ENCODE results near the gene SYNGR1.
A peak's percentile ranks its signal among the peaks of the same experiment; 100 is the strongest.

Gene SYNGR1

GRCh38 chr22:39349967-39350726 is at the start of gene SYNGR1:
Gene SYNGR1, plus strand, starts transcription at chr22:39349991. Its CDS starts 20 bp downstream, at chr22:39350011.
- DNase-seq (ENCODE audit: low read depth, low spot score) = no peak

DNA sequence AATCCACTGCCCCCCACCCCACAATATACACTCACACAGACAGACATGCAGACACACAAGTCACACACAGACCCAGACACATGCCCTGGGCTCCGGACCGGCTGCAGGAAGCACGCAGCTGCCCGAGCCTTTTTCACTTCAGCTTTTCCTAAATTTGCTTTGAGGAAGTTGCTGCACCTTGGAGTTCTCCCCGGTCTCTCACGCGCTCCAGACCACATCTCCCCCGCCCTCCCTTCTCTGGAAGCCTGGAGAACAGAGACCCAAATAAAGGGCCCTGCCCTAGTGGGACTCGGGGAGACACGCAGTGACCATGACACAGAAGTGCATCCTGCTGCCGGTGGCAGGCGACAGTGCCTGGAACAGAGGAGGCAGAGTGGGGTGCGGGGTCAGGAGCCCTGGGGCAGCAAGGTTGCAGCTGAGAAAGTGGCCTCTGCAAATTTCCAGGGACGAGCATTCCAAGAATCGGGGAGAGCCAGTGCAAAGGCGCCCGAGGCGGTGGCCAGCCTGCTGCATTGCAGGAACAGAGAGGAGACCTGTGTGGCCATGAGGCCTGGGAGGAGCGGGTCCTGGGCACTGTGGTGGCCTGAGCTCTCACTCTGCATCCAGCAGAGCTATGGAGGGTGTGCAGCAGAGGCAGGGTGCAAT is 49.5 kb upstream of the SYNGR1 start:
- DNase-seq (ENCODE audit: low read depth, low spot score) = peak; percentile 90

DNA sequence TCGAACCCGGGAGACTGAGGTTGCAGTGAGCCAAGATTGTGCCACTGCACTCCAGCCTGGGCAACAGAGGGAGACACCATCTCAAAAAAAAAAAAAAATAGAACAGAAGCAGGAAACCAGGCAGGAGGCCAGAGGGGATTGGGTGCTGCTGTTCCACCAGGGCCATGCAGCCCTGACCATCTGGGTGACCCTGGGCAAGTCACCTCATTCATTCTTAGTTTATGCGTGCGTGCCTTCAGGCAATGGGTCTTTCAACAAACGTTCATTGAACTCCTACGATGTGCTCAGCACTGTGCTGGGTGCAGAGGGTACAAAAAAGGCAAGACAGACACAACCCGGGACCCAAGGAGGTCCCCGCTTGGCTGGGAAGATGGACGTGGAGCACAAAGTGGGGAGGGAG is 48.7 kb upstream of the SYNGR1 start:
- DNase-seq (ENCODE audit: low read depth, low spot score) = no peak

DNA sequence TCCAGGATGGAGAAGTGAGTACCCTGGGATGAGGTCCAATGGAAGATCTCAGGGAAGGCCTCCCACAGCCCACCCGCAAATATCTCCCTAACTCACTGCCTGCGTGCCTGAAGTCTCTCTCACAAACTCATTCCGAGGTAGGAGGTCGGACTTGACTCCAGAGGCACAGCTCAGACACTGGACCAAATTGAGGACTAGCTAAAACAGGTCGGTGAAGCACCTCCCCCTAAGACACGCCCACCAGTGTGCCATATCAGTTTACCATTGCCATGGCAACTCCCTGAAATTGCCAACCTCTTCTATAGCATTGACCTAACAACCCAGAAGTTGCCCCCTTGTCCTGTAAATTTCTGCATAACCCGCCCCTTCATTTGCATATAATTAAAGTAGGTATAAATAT is 47.9 kb upstream of the SYNGR1 start:
- no peak for DNase-seq (ENCODE audit: low read depth, low spot score)

- no peak for DNase-seq (ENCODE audit: low read depth, low spot score)
Measured at GRCh38 chr22:39302431-39302960, 47.3 kb upstream of the SYNGR1 start.

DNA sequence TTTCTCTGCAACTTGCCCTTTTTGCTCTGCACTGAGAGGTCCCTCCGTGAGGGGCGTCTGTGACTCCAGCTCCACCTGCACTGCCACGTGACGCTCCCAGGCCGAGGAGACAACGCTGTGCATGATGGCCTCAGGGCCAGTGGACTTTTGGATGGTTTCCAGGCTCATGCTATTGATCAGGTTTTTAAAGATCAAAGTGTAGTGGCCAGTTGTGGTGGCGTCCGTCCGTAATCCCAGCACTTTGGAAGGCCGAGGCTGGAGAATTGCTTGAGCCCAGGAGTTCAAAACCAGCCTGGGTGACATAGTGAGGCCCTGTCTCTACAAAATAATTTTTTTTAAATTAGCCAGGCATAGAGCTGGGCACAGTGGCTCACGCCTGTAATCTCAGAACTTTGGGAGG is 46.4 kb upstream of the SYNGR1 start:
- peak; percentile 49 for DNase-seq (ENCODE audit: low read depth, low spot score)

DNA sequence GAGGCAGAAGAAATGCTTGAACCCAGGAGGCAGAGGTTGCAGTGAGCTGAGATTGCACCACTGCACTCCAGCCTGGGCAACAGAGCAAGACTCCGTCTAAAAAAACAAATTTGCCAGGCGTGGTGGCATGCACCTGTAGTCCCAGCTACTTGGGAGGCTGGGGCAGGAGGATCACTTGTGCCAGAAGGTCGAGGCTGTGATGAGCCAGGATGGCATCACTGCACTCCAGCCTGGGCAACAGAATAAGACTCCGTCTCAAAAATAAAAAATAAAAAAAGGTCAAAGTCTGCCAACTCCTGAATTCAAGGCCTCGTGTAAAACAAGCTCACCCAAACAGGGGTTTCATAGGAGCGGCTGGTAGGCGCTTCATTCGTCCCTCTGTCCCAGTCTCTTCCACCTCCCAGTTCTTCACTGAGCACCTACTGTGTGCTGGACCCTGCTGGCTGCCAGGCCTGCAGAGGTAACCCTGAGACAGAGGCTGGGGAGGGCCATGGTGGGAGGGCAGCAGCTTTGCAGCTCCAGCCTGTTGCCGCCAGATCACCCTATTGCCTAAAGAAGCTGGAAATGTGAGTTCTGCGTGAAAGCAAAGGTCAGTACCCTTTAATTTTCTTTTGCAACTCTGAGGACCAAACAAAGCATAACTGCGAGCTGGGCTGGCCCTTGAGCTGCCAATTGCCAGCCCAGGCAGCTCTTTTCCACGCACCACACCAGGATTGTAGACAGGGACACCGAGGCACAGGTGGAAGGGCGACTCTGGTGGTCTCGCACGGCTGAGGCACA is 45.7 kb upstream of the SYNGR1 start:
- no peak for DNase-seq (ENCODE audit: low read depth, low spot score)

- DNase-seq (ENCODE audit: low read depth, low spot score) = peak; percentile 66
Measured at GRCh38 chr22:39306456-39307361, 43.1 kb upstream of the SYNGR1 start.

- peak; percentile 65 for DNase-seq (ENCODE audit: low read depth, low spot score)
Measured at GRCh38 chr22:39308614-39309363, 41.0 kb upstream of the SYNGR1 start.

GRCh38 chr22:39309364-39309861 is 40.4 kb upstream of the SYNGR1 start:
- DNase-seq (ENCODE audit: low read depth, low spot score) = peak; percentile 67

DNA sequence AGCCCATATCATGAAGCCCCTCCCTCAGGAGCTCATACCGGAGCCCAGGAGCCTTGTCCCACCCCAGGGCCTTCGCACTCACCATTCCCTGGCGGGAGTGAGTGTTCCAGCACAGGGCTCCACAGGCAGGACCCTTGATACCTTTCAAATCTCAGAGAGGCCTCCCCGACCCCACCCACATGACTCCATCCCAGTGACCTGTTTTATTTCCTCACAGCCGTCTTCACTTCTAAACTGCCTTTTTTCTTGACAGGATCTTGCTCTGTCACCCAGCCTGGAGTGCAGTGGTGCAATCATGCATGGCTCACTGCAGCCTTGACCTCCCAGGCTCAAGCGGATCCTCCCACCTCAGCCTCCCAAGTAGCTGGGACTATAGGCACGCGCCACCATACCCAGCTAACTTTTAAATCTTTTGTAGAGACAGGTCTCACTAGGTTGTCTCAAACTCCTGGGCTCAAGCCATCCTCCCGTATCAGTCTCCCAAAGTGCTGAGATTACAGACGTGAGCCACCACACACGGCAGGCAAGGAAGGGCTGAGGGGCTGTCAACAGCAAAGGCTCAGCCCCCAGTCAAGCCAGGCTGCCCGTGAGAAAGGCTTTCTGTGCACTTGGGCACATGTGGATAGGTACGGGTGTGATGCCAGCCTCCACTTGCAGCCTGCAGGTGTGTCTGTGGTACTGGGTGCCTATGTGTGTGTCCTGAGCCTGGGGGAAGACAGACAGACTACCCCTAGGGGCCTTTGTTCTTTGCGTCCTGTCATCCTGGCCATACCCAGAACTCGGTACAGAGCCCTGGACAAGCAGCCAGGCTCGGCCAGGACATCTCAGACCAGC is 39.7 kb upstream of the SYNGR1 start:
- peak; percentile 63 for DNase-seq (ENCODE audit: low read depth, low spot score)

DNA sequence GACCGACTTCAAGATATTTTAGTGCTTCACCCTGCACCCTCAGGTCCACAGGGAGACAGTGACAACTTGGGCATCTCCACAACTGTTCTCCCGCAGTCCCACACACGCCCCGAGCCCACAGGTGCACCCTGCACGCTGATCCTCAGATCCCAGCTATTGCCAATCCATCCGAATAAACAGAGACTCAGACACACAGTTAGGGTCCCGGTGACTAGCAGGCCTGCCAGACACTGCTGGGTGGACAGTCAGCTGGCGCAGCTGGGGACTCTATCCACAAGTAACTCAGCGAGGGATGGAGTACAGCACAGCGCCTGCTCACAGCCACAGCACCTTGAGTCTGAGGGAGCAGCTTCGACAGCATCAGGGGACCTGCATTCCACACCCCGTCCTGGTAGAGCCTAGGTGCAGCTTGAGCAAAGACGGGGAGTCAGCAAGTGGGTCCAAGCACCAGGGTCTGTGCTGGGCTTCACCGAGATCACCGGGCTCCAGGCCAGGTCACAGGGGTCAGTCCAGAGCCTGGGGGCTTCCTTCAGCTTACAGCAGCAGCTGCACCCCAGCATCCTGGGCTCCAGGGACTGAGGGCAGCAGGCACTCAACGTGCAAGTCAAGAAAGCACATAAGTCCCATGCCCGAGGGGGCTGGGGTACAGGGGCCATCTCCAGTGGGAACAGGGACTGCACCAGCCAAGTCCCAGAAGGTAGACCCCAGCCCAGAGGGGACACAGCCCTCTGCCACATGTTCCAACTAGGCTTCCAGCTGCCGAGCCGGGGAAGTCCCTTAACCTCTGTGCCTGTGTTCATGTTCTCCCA is 38.0 kb upstream of the SYNGR1 start:
- peak; percentile 74 for DNase-seq (ENCODE audit: low read depth, low spot score)

- DNase-seq (ENCODE audit: low read depth, low spot score) = no peak
Measured at GRCh38 chr22:39312410-39312809, 37.4 kb upstream of the SYNGR1 start.

DNA sequence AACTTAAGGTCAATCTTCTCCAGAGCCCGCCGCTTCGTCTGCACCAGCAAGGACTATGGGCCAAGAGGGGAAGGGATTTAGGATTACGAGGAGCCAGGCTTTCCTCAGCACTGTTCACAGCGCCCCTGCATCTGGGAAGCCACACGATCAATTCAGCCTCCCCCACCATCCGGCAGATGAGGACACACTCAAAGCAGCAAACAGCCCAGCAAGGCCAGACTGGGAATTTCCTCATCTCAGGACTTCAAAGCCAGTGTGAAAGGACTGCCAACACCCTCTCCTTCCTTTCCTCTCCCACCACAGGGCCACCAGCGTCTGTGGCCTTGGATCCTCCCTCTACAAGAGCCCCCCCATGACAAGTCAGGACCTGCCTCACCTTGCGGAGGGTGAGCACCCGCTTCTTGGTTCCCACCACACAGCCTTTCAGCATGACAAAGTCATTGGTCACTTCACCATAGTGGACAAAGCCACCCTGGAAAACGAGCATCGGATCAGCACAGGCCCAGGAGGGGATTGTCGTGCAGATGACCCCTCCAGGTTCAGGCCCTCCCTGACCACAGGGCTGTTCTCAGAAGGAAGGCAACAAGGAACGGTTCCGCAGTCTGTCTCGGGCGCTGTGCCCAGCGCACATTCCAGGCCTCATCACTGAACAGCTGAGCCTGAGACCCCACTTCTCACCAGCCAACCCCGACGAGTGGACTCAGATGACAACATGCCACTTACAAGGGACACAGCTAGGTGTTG is 36.4 kb upstream of the SYNGR1 start:
- no peak for DNase-seq (ENCODE audit: low read depth, low spot score)

DNA sequence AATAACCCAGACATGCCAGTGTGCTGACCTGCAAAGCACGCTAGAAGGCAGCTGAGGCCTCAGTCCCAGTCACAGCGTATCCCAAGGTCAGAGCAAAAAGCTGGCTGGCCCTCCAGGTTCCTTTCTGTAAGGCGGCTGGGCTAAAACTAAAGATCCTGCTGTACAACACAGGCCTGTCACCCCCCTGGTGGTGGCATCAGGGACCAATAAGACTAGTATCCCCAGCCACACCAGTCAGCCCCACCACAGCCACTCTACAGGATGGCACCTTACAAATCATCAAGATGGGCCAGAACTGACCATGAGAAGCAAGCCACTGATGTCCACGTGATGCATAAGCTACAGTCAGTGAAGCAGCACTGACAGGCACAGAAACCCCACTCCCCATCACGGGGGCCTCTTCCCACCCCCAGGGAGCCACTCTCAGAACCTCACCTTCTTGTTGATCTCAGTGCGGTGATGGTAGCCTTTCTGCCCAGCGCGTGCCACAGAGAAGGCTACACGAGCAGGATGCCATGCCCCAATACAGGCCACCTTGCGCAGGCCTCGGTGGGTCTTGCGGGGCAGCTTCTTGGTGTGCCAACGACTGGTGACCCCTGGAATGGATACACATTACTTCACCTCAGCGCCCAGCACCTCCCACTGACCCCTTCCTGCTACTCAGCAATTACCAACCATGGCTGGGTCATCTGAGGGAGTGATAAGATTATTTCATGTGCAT is 35.4 kb upstream of the SYNGR1 start:
- no peak for DNase-seq (ENCODE audit: low read depth, low spot score)

GRCh38 chr22:39315389-39315788 is 34.4 kb upstream of the SYNGR1 start:
- DNase-seq (ENCODE audit: low read depth, low spot score) = no peak

DNA sequence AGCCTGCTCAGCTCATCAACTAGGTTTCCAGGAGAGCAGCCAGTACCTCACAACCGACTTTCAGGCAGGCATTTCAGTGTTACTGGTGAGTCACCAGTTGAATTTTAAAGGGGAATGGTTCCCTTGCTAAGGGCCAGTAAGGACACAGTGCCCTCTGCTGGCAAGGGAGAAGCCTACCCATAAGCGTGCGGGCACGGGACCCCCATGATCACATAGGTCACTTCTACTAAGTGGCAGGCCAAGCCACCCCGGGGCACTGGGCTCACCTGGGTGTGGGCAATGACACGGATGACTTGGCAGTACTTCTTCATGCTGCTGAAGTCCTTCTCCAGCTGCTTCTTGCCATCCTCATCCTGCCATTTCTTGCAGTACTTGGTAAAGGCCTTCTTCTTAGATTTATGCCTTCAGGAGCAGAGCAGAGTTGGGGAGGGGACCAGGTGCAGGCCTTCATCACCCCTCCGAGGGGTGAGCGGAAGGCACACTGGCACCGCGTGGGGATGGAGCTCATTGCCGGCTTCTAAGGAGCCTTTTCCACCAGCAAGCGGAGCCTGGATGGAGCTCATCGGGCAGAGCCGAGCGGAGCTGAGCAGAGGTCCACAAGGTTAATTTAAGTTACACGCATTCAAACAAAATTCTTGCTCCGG is 33.2 kb upstream of the SYNGR1 start:
- DNase-seq (ENCODE audit: low read depth, low spot score) = peak; percentile 93
